OCI-LY3 (cell line): ENCODE data around the gene PMEL.
A peak's percentile ranks its signal among the peaks of the same experiment; 100 is the strongest.
"Not testable (repeated sequence)": the region's sequence is repeated elsewhere in the genome, so short reads cannot be mapped to it uniquely, and the experiment has no call there.

Experiments used
- H2AFZ ChIP-seq: fragments of 200-600, 300-600 bp; shearing (Covaris generic); 2 replicates; pipeline ENCODE4 v1.6.0; 2014; ENCODE audit warnings: antibody characterized with exemption, low read depth, low read length
- H3K27ac ChIP-seq: fragments of 200-600, 300-600 bp; sonication (generic); 2 replicates; pipeline ENCODE4 v1.5.1; 2014; ENCODE audit warnings: mild to moderate bottlenecking, low read length, moderate library complexity, mixed read lengths
- H3K27me3 ChIP-seq: fragments of 200-600, 300-600 bp; sonication (generic); 2 replicates; pipeline ENCODE4 v1.6.1; 2014; ENCODE audit warnings: low read depth, low read length, mixed read lengths
- H3K36me3 ChIP-seq: fragments of 200-600, 300-600 bp; sonication (generic); replicated peaks from 2 replicates; pipeline ENCODE3; 2014; ENCODE audit warnings: low read depth, low read length, mixed read lengths
- H3K4me1 ChIP-seq: fragments of 300-600, 200-600 bp; sonication (generic); 2 replicates; pipeline ENCODE4 v1.6.1; 2014; ENCODE audit warnings: low read length, mixed read lengths
- H3K4me2 ChIP-seq: fragments of 200-600, 300-600 bp; sonication (generic); 2 replicates; pipeline ENCODE4 v1.6.1; 2014; ENCODE audit warnings: low read length, mixed read lengths
- H3K4me3 ChIP-seq: fragments of 300-600, 200-600 bp; sonication (generic); 2 replicates; pipeline ENCODE4 v1.5.1; 2014; ENCODE audit warnings: antibody characterized with exemption, mild to moderate bottlenecking, low read length, moderate library complexity
- H3K79me2 ChIP-seq: fragments of 300-600, 200-600 bp; shearing (Covaris generic); 2 replicates; pipeline ENCODE4 v1.6.1; 2014; ENCODE audit warnings: mild to moderate bottlenecking, low read length, mixed read lengths
- H3K9ac ChIP-seq: fragments of 300-600, 200-600 bp; shearing (Covaris generic); 2 replicates; pipeline ENCODE4 v1.6.0; 2014; ENCODE audit warnings: mild to moderate bottlenecking, low read length, moderate library complexity
- H3K9me3 ChIP-seq: fragments of 200-600, 300-600 bp; shearing (Covaris generic); 2 replicates; pipeline ENCODE4 v1.6.1; 2014; ENCODE audit warnings: low read length, mixed read lengths; ENCODE audit not compliant: insufficient read depth
- H4K20me1 ChIP-seq: fragments of 200-600, 300-600 bp; sonication (generic); 2 replicates; pipeline ENCODE4 v1.6.1; 2016; ENCODE audit warnings: low read length, mixed read lengths; ENCODE audit not compliant: insufficient read depth
- CTCF ChIP-seq: fragments of 200-600, 300-600 bp; sonication (generic); IDR thresholded peaks from 2 replicates; pipeline ENCODE4 v1.5.1; 2014; ENCODE audit warnings: antibody characterized with exemption, low read length, low read depth
- EZH2phosphoT487 ChIP-seq: fragments of 200-600 bp; shearing (Covaris generic); IDR thresholded peaks from 2 replicates; pipeline ENCODE4 v1.6.1; 2018; ENCODE audit warnings: antibody characterized with exemption, mixed run types, low read depth

PMEL gene

GRCh38 chr12:56010111-56010570 is 44.3 kb upstream of the PMEL start:
- H3K79me2 ChIP-seq = no peaks in the 10 kb centered on the region
- no peak overlapping the region for H3K27ac ChIP-seq
- TF ChIP-seq EZH2phosphoT487 = no peak
- no peak for TF ChIP-seq CTCF
- H3K9ac ChIP-seq = no peak overlapping the region
- H3K36me3 ChIP-seq = no peaks in the 10 kb centered on the region
- H3K4me2 ChIP-seq = no peak overlapping the region
- no peaks in the 10 kb centered on the region for H3K27me3 ChIP-seq
- H2AFZ ChIP-seq = no peak overlapping the region
- H3K4me1 ChIP-seq = peaks cover 8% of the 10 kb centered on the region; the same call in 1 of the 2 replicates
- no peaks in the 10 kb centered on the region for H3K9me3 ChIP-seq
- no peak overlapping the region for H3K4me3 ChIP-seq
- no peaks in the 10 kb centered on the region for H4K20me1 ChIP-seq

- TF ChIP-seq EZH2phosphoT487 = no peak
- no peak for TF ChIP-seq CTCF
- Histone ChIP-seq H3K9ac (peak overlapping the region; percentile 88), H3K27ac (peak overlapping the region; percentile 60)
Measured at GRCh38 chr12:56007564-56008559, 42.0 kb upstream of the PMEL start.

DNA sequence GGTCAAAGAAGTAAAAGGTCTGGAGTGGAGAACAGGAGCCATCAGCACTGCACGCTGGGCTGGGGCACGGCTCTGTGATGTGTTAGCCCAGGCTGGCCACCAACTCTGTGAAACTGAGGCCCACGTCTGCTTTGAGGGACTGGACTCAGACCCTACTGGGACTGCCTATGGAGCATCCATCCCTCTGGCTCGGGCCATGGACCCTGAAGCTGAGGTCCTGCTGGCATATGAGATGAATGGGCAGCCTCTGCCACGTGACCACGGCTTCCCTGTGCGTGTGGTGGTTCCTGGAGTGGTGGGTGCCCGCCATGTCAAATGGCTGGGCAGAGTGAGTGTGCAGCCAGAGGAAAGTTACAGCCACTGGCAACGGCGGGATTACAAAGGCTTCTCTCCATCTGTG is 38.4 kb upstream of the PMEL start:
- no peaks in the 10 kb centered on the region for H3K9me3 ChIP-seq
- no peaks in the 10 kb centered on the region for H3K79me2 ChIP-seq
- H4K20me1 ChIP-seq = no peaks in the 10 kb centered on the region
- H3K27me3 ChIP-seq = no peaks in the 10 kb centered on the region
- H3K27ac ChIP-seq = no peak overlapping the region
- H3K4me3 ChIP-seq = no peak overlapping the region
- H3K4me2 ChIP-seq = no peak overlapping the region
- H3K4me1 ChIP-seq = peaks cover 14% of the 10 kb centered on the region
- TF ChIP-seq EZH2phosphoT487 (no peak), CTCF (no peak)
- no peak overlapping the region for H3K9ac ChIP-seq
- H3K36me3 ChIP-seq = no peaks in the 10 kb centered on the region
- no peak overlapping the region for H2AFZ ChIP-seq

More at GRCh38 chr12:56007564-56008559, 42.0 kb upstream of the PMEL start:
- H3K27me3 ChIP-seq = no peaks in the 10 kb centered on the region
- no peaks in the 10 kb centered on the region for H3K79me2 ChIP-seq
- peaks cover 8% of the 10 kb centered on the region; the same call in 1 of the 2 replicates for H3K4me1 ChIP-seq
- H3K36me3 ChIP-seq = no peaks in the 10 kb centered on the region
- H2AFZ ChIP-seq = peak overlapping the region; percentile 73; the same call in 1 of the 2 replicates
- peak overlapping the region; percentile 87 for H3K4me3 ChIP-seq
- peak overlapping the region; percentile 98 for H3K4me2 ChIP-seq
- H4K20me1 ChIP-seq = no peaks in the 10 kb centered on the region
- no peaks in the 10 kb centered on the region for H3K9me3 ChIP-seq

GRCh38 chr12:56003376-56003775 is 37.5 kb upstream of the PMEL start:
- H3K79me2 ChIP-seq, H3K27me3 ChIP-seq, H3K4me2 ChIP-seq, H3K9ac ChIP-seq, H3K4me3 ChIP-seq, H3K9me3 ChIP-seq, H3K27ac ChIP-seq, H3K36me3 ChIP-seq, H4K20me1 ChIP-seq, H2AFZ ChIP-seq: not testable (repeated sequence)
- H3K4me1 ChIP-seq = peaks cover 14% of the 10 kb centered on the region
